Measurements from ENCODE around the gene PUS10.

- TF ChIP-seq CTCF (IDR thresholded peaks at IDR 0.05) = no peak
- TF ChIP-seq POLR2A (IDR thresholded peaks at IDR 0.05) = no peak
- no peak for TF ChIP-seq POLR2AphosphoS5 (IDR thresholded peaks at IDR 0.05)
Measured at GRCh38 chr2:61009355-61009754, 8.7 kb downstream of the PUS10 start.
